Inferior parietal cortex (tissue), 1 donor: Measurements from ENCODE around the gene CHRDL2.
A peak's percentile ranks its signal among the peaks of the same experiment; 100 is the strongest.

Experiments used
- DNase-seq: peaks from one replicate; pipeline ENCODE4 v3.0.0-alpha.2; 2016; ENCODE audit errors: extremely low spot score

Gene CHRDL2

GRCh38 chr11:74748211-74749126 lies 17.2 kb upstream of the CHRDL2 start, which contains the start of gene RNF169:
Gene RNF169, plus strand, starts transcription at chr11:74748849. Its CDS starts 32 bp downstream, at chr11:74748881.
- peak; percentile 95 for DNase-seq

GRCh38 chr11:74746868-74747267 lies 15.6 kb upstream of the CHRDL2 start:
- DNase-seq: no peak

- no peak for DNase-seq
Observed at GRCh38 chr11:74744277-74744676, 13.1 kb upstream of the CHRDL2 start.

- DNase-seq: no peak
Observed at GRCh38 chr11:74743640-74744039, 12.4 kb upstream of the CHRDL2 start.

- DNase-seq: no peak
Observed at GRCh38 chr11:74742070-74742469, 10.8 kb upstream of the CHRDL2 start.

- peak; percentile 74 for DNase-seq
Observed at GRCh38 chr11:74739546-74740270, 8.5 kb upstream of the CHRDL2 start.

- DNase-seq: no peak
Observed at GRCh38 chr11:74736031-74736430, 4.8 kb upstream of the CHRDL2 start.

GRCh38 chr11:74735365-74735928 lies 4.2 kb upstream of the CHRDL2 start:
- no peak for DNase-seq

GRCh38 chr11:74734559-74734925 lies 3.3 kb upstream of the CHRDL2 start:
- no peak for DNase-seq

GRCh38 chr11:74730571-74731260 lies 510 bp downstream of the CHRDL2 start:
- no peak for DNase-seq

- no peak for DNase-seq
Observed at GRCh38 chr11:74729397-74729796, 1.8 kb downstream of the CHRDL2 start.

- DNase-seq: peak; percentile 80
Observed at GRCh38 chr11:74726547-74727182, 4.6 kb downstream of the CHRDL2 start.

- no peak for DNase-seq
Observed at GRCh38 chr11:74725701-74726100, 5.5 kb downstream of the CHRDL2 start.

GRCh38 chr11:74723511-74723910 lies 7.7 kb downstream of the CHRDL2 start:
- DNase-seq: no peak

- DNase-seq: no peak
Observed at GRCh38 chr11:74721479-74721835, 9.8 kb downstream of the CHRDL2 start.

GRCh38 chr11:74720596-74721478 lies 10.4 kb downstream of the CHRDL2 start:
- DNase-seq: peak; percentile 52

GRCh38 chr11:74719011-74719410 lies 12.2 kb downstream of the CHRDL2 start:
- DNase-seq: no peak

- DNase-seq: no peak
Observed at GRCh38 chr11:74717221-74717969, 13.8 kb downstream of the CHRDL2 start.

- DNase-seq: no peak
Observed at GRCh38 chr11:74714904-74715303, 16.3 kb downstream of the CHRDL2 start.

- no peak for DNase-seq
Observed at GRCh38 chr11:74713686-74714085, 17.5 kb downstream of the CHRDL2 start.
